Activated gamma-delta T cell (primary cell): Measurements from ENCODE around the gene LYRM9.
"Not testable (repeated sequence)": the region's sequence is repeated elsewhere in the genome, so short reads cannot be mapped to it uniquely, and the experiment has no call there.

ENCODE experiments used
- DNase-seq: peaks from one replicate; lab custom pipeline; 2025; lab: John Stamatoyannopoulos, UW
- total RNA-seq, 2 donors: gene quantifications; one replicate each; lab custom pipeline; 2026; lab: John Stamatoyannopoulos, UW

LYRM9 gene
- total RNA-seq = 11.0 reads per million in 2 donors

DNA sequence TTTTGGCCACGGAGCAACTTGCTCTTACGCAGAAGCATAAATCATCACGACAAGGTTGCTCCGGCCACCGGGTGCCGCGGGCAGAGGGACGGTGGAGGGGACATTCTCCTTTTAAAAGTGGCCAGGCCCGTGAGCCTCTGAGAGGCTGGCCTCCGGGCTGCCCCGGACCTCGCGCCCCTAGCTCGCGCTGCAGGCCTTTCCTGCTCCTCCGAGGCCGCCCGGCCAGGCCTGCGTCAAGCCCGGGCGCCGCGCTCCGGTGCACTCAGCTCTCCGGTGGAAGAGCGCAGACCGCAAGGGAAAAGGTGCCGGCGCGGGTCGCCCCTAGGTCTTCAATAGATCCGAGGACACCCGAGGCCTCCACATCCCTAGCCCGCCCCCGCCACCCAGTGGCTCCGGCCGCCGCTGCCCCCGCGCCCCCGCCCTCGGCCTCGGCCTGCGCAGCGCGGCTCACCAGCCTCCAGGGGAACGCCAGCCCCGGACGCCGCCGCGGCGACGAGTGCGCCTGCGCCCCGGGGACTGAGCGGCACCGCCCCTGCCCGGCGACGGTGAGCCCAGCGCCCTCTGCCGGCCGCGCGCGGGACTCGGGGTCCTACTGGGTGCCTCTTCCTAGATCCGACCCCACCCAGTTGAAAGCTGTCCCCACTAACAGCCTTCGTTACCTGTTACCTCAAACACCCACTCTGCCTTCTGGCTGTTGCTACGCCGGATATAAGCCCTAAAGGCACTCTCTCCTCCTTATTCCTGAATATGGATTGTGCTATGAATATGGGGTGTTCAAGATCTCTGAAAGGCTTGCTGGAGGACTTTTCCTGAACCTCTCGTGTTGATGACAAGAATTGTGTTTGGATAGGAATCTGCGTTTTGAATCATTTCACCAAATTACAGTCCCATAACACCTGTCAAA lies at the start of gene LYRM9:
Gene LYRM9 (minus strand): TSS at position 500 of the 904 bp plus-strand sequence. CDS start 10,671 bp downstream, outside the sequence.
- DNase-seq = peak; percentile 92

DNA sequence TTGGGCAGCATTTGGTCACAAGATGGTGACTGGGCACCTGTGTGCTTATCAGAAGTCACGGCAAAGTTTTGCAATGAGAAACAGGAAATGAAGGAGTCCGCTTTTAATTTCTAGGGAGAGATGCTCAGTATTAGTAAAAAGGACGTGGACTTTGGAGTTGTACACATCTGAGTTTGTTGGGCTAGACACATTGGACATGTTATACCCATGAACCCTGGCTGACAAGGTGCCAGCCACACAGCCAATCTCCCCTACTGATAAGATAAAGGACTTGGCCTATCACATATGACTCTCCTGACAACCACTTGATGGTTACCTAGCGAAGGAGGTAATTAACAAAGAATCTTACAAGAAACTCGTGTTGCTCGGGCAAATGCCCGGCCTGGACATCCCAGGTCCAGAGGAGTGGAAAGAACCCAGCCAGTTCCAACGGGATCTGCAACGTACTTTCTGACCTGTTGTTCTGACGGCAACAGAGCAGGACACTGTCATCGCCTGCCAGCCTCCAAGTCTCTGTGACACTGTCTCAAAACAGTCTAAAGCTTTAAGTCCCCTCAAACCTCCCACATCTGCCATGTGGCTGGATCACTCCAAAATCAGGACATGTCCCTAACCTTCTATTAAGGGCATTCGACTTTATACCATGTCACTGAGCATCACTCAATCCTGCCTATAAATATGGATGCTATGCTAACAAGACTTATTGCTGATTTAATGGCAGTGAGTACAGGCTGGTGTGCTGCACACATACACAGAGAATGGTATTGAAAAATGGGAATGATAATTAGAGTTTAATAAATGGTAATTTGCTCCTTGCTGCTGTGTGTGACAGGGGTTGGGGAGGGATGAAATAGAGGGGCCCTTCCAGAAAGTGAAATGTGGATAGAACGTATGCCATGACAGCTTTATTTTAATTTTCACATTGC lies 47.6 kb upstream of the LYRM9 start:
- no peak for DNase-seq

DNA sequence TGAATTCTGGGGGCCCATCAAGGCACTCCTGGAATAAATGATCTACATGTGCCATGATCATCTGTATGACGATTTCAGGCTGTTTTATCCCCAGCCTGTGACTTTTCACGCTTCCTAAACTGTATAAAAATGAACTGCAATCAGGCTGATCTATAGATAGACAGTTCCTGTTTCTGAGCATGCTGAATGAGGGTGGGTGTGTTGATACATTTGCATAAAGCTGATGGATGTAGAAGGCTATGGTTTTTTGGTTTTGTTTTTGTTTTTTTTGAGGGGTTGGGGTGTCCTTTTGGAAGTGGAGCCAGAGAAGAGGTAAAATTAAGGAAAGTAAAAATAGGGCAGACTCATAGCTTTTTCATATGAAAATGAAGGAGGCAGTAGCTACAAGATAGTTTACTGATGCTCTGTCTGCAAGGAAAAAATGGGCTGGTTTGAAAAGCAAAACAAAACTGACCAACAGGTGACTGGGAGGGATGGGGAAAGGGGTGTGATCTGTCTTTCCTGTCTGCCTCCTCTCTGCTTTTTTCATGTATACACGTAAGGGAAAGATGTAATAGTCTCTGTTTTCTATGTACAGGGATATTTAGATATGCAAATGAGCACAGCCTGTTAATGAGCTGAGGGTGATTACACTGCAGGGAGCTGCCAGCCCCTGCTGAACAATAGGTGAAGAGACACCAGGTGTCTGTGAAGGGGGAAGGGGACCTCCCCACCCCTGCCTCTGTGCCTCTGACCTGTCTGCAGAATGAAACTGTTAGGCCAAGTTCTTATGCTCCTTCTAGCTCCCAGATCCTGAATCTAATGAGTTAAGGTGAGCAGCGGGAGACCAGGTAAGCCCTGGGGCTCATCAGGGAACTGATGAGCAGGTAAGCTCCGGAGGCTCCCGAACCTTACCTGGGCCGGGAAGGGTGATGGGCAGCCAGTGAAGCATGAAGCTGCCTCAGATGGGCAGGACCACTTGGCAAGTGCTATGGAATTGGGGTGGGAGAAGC lies 46.6 kb upstream of the LYRM9 start:
- DNase-seq = no peak

DNA sequence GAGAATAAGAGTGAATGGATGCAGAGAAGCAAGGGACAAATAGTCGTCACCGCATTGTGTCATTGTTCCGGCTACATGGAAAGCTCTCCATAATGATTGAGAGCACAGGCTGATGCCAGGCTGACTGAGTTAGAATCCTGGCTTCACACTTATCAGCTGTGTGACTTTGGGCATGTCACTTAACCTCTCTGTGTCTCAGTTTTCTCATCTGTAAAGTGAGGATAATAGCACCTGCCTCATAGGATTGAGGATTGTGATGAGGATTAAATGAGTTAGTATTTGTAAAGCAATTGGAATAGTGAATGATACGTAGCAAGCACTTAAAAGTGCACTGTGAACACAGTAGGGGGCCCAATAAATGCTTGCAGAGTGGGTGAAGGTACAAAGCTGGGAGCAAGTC lies 45.7 kb upstream of the LYRM9 start:
- no peak for DNase-seq

DNA sequence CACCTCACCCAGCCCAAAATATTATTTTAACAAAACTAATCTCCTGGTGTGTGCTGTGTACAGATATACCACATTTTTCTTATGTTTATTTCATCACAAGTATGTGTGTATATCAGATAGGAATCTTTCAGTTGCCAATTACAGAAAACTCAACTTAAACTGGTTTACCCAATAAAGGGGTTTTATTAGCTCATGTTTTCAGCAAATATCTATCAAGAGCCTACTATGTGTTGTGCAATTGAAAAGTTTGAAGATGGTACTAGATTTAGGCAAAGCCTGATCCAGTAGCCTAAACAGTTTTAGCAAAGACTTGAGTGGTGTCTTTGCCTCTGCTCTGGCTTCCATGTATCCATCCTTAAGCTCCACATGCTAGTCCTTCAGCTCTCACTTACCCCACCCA lies 45.1 kb upstream of the LYRM9 start:
- no peak for DNase-seq

DNA sequence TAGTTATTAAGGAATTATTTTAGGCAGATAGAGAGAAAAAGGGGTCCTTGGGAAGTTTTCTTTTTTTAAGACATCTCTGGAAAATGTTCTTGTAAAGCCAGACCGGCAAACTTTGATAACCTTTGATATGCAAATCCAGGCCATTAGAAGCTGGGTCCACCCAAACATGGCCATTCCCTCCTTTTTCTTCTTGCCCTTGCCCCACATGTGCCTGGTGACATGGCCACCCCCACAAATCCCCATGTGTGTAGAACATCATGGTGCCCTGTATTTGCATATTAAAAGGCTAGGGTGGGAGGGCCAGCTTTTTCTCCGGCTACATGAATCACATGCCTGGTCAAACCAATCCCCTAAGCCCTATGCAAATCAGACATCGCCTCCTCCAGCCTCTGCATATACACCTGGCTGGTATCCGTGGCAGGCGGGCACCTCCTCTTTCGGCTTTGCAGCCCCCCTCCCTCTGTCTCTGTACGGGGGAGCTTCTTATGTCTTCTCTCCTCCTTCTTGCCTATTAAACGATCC lies 43.9 kb upstream of the LYRM9 start:
- no peak for DNase-seq

DNA sequence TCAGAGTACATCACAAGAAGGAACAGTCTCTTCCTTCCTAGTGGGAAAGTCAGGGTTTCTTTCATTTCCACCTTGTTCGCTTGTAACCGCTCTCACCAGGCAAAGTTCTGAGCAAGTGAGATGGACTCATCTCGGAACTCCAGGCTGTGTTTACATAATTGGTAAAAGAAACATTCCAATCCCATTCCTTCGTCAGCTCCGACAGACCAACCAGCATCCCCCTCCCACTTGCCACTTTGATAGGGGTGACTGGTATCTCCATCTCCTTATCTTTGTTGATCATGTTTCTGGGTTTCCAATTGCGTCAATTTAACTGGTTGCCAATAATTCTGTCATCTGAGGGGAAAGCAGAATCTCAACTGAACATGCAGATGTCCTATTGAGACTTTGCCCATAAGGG lies 36.8 kb upstream of the LYRM9 start:
- DNase-seq = no peak

DNA sequence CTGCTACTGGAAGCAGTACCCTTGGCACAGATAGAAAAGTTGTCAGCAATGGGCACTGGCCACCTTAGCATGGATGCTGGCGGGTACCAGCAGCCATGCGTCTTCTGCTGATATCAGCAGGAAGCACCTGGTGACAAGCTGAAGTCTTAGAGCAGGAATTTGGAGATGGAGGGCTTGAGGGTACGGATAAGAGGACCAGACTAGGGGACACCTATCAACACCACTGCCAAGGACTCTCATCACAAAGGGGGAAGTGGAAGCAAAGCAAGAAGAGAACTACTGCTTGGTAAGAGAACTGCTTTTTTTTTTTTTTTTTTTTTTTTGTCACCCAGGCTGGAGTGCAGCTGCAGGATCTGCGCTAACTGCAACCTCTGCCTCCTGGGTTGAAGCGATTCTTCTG lies 35.4 kb upstream of the LYRM9 start:
- DNase-seq = no peak

DNA sequence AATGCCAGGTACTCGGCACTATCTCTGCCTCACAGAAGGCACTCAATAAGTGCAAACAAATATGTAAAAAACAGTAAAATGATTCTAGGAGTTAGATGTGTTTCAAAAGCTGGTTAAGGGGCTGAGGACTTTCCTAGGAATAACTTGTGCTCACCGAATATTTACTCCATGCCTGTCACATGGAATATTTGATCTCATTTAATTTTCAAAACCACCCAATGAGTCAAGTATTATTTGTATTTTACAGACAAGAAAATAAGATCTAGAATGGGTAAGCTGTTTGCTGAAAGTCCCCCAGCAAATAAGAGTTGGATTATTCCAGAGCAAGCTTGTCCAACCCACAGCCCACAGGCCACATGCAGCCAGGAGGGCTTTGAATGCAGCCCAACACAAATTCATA lies 34.6 kb upstream of the LYRM9 start:
- DNase-seq = no peak

DNA sequence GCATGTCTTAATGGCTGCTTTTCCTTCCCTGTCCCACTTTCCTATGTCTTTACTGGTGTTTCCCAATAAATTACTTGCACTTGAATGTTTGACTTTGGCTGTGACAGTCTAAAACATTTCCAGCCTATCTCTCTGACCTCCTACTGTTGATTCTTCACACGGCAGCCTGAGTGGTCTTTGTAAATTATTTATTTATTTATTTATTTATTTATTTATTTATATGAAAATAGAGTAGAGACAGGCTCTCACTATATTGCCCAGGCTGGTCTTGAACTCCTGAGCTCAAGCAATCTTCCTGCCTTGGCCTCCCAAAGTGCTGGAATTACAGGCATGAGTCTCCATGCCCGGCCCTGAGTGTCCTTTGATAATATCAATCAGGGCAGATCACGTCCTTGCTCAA lies 28.4 kb upstream of the LYRM9 start:
- no peak for DNase-seq

DNA sequence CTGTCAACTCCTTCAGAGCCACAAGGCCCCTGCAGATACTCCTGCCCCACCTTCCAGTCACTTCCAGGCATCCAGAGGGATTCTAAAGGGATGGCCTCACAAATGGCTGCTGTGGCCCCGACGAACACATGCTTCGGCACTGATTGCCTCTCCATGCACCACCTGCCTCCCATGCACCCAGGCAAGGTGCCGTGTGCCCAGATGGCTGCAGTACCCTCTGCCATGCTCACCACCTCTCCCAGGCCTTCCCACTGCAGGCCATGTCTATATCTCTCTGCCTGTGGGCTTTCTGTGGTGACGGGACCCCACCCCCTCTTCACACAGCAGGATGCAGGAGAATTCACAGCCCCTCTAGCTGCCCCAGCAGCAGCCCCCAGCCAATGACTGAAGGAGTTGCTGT lies 27.9 kb upstream of the LYRM9 start:
- DNase-seq = no peak

DNA sequence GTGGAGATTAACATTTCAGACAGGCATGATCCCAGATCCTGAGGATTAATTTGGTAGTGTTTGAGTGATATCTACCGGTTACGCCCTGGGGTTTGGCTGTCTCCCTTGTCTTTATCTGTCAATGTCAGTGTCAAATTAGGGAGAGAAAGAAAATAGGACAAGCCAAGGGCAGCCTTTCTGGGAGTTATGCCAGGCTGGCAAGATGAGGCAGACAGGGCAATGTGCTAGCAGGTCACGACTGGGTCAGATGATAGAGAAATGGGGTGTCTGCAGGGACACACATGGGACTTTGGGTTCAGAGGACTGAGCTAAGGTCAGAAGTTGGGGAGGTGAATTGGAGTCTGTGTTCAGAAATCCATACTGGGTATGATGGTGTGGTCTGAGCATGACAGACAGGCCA lies 27.4 kb upstream of the LYRM9 start:
- DNase-seq = no peak

DNA sequence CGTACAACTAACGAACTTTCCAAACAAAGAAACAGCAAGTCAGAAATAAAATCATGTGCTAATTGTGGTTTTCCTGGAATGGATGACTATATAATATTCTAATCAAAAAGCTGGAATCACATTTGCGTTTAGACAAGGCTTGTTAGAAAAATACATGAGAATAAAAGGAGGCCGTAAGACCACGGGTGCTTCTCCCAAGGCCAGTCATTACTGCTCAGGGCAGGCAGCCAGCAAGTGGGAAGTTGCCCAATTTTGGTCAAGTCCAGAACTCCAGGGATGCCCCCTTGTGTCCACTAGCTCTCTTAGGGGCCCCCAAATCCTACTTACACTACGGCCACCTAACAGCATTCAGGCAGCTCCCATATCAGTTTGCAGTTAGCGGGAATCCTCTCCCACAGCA lies 25.9 kb upstream of the LYRM9 start:
- no peak for DNase-seq

DNA sequence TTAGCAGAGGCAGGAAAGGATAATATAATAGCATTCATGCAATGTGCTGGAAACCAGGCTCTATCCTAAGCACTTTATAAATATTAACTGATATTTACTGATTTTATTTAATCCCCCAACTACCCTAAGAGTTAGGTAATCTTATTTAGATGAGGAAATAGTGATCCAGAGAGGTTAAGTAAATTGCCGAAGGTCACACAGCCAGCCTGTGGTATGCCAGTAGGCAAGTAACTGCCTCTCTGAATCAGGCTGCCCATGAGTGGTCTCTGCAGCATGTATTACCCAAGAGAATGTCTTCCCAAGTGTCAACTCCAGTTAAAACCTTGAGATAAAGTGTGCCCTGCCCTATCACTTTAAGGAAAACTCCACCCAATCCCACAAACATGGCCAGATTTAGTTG lies 25.3 kb upstream of the LYRM9 start:
- DNase-seq = no peak

DNA sequence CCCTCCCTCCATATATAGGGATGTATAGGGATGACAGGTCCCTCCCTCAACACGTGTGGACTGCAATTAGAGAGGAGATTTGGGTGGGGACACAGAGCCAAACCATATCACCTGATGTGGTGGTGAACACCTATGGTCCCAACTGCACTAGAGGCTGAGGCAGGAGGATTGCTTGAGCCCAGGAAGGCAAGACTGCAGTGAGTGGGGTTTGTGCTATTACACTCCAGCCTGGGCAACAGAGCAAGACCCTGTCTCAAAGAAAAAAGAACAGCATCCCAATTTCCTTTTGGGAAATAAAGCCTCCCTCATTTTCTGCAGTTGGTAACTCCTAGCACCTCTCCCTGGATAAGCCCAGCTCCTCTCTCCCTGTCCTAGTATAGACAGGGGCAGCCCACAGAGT lies 23.8 kb upstream of the LYRM9 start:
- no peak for DNase-seq

DNA sequence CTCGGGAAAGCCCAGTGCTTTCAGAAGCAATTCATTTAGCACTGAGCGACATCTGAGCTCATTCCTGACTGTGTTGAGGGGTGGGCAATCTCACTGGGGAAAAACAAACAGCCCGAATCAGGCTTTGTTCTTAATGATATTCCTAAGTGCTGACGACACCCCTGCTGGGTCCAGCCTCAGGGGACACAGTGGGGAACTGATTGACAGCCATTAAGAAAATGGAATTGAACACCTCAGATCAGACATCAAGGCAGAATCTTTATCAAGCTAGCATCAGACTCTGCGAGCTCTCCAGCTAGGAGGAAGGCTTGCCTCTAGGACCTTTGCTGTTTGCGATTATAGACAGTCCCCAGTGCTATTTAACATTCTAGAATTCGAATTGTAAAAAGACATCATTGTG lies 22.5 kb upstream of the LYRM9 start:
- no peak for DNase-seq

DNA sequence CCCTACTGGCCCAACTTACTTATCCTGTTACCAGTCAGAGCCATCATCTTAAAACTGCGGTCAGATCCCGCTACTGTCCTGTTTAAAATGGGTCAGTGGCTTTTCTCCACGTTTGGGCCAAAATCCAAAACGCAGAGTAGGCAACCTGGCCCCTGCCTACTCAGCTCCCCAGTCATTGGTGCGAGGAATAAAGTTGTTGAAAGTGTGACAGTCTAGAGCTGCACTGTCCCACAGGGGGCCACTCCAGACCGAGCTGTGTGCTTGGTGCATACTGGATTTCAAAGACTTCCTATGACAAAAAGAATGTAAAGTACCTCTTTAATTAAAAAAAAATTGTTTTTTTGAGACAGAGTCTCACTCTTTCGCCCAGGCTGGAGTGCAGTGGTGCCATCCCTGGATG lies 21.2 kb upstream of the LYRM9 start:
- DNase-seq = no peak

DNA sequence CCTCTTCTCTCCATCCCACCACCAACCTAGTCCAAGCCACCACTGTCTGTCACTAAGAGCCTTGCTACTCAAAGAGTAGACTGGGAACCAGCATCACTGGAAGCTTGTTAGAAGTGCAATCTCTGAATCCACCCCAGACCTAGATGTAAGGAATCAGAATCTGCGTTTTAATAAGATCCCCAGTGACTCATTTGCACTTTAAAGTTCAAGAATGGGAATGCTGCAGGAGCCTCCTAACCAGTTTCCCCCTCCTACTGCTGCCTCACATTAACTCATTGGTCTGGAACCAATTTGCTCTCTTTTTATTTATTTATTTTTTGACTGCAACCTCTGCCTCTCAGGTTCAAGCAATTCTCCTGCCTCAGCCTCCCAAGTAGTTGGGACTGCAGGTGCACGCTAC lies 19.8 kb upstream of the LYRM9 start:
- no peak for DNase-seq

DNA sequence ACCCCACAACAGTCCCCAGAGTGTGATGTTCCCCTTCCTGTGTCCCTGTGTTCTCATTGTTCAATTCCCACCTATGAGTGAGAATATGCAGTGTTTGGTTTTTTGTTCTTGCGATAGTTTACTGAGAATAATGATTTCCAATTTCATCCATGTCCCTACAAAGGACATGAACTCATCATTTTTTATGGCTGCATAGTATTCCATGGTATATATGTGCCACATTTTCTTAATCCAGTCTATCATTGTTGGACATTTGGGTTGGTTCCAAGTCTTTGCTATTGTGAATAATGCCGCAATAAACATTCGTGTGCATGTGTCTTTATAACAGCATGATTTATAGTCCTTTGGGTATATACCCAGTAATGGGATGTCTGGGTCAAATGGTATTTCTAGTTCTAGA lies 19.1 kb upstream of the LYRM9 start:
- not testable (repeated sequence) for DNase-seq

DNA sequence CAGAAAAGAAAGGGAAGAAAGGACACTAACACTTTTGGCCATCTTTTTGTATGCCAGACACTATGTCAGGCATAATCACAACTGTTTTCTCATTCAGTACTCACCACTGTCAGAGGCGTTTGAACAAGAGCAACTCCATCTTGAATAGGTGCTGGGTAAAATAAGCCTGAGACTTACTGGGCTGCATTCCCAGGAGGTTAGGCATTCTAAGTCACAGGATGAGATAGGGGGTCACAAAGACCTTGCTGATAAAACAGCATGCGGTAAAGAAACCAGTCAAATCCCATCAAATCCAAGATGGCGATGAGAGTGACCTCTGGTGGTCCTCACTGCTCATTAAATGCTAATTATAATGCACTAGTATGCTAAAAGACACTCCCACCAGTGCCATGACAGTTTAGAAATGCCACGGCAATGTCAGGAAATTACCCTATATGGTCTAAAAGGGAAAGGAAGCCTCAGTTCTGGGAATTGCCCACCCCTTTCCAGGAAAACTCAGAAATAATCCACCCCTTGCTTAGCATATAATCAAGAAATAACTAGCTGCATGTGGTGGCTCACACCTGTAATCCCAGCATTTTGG lies 14.9 kb upstream of the LYRM9 start:
- DNase-seq = no peak

DNA sequence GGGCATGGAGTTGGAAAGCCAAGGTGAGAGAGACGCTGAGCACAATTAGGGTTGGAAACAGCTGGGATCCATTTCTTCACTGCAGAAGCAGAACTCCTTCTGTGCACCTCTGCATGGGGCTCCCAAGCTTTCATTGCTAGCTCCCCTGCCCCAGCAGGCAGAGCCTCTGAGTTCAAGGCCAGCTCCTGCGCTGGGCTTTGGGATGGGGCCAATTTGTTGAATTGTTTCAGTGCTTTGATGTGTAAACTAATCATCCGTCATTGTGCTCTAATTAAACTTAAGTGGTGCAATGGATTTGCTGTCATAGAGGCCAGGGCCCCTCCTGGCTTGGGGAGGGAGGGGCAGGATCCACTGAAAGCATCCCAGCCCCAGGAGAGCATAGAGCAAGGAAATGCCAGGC lies 13.5 kb upstream of the LYRM9 start:
- DNase-seq = no peak
